ENCODE results near the gene TRAK1.
"Not testable (repeated sequence)": the region's sequence is repeated elsewhere in the genome, so short reads cannot be mapped to it uniquely, and the experiment has no call there.

Gene TRAK1, protein sequence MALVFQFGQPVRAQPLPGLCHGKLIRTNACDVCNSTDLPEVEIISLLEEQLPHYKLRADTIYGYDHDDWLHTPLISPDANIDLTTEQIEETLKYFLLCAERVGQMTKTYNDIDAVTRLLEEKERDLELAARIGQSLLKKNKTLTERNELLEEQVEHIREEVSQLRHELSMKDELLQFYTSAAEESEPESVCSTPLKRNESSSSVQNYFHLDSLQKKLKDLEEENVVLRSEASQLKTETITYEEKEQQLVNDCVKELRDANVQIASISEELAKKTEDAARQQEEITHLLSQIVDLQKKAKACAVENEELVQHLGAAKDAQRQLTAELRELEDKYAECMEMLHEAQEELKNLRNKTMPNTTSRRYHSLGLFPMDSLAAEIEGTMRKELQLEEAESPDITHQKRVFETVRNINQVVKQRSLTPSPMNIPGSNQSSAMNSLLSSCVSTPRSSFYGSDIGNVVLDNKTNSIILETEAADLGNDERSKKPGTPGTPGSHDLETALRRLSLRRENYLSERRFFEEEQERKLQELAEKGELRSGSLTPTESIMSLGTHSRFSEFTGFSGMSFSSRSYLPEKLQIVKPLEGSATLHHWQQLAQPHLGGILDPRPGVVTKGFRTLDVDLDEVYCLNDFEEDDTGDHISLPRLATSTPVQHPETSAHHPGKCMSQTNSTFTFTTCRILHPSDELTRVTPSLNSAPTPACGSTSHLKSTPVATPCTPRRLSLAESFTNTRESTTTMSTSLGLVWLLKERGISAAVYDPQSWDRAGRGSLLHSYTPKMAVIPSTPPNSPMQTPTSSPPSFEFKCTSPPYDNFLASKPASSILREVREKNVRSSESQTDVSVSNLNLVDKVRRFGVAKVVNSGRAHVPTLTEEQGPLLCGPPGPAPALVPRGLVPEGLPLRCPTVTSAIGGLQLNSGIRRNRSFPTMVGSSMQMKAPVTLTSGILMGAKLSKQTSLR

DNA sequence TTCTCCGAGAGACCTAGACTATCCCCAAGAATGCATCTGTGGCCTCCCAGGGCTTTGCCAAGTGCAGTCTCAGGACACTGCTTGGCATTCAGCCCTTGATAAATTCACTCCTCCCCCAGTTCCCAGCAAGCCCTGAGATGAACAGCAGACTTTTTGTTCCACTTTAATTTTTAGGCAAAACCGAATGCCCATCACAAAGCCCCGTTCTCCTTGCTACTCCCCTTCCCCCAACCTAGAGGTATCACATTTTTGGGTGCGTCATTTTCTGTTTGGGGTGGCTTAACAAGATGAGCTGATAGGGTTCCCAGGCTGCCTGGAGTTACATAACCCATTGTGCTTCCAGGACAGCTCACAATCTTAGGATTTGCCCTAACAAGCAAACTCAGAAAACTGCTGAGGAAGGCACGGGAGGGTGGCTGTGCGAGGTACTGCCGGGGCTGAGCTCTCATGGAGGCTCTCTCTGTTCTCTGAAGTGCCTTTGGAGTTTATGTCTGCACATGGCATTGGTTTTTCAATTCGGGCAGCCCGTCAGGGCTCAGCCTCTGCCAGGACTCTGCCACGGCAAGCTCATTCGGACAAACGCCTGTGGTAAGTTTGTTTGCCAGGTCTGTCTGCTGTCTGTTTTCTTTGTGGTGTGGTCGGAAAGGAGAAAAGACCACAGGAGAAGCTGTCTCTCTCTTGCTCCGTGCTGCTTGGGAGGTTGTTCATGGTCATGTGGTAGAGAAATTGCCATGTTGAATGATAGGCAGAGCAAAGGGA lies at the start of gene TRAK1:
TRAK1 (plus strand) TSS at position 385 of the 759 bp plus-strand sequence; CDS start at position 498, 113 bp downstream.
- DNase-seq (ENCODE audit: low read depth, low spot score), result no peak

DNA sequence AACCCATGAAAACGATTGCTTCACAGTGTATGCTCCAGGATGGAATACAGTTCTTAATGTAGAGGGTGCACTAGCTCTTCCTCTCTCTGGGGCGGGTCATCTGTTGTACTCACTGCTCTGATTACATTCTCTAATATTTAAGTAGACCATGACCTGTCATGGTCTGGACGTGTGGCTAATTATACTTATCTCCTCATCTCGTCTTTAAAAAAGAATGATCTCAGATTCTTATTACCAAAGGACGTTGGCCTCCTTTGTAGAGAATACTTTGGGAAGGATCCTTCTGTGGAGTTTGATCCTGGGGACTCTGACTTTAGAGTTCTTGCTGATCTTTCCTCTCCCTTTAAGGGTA lies 48.4 kb upstream of the TRAK1 start:
- DNase-seq (ENCODE audit: low read depth, low spot score), result no peak

DNA sequence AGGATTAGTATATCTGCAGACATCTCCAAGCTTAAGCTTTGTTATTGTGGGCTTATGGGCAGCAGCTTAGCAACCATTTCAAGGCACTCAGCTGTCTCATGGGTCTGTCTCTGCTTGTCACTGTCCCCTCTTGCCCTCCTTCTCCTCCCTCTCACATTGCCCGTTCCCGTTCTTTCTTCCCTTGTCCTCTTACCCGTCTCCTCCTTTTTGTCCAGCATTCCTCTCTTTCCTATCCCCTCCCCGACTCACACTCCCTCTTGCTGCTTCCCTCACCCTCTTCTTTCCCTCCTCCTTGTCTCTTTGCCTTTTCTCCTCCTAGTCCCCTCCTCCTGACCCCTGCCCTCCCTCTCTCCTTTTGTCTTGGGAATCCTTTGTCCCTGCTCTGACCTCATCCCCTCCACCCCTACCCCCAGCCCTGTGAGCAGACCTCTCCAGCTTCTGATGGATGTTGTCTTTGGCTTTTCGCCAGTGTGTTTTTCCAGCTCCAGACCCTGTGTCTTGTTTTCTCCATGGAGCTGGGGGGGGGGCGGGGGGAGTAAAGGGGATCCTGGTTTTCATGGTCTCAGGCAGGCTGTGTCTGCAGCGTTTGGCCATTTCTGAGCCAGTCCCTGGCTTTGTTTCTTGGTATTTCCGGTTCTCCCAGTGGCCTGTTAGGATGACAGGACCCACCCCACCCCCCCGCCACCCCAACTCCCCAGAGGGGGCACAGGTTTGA lies 47.9 kb upstream of the TRAK1 start:
- no peak for DNase-seq (ENCODE audit: low read depth, low spot score)

DNA sequence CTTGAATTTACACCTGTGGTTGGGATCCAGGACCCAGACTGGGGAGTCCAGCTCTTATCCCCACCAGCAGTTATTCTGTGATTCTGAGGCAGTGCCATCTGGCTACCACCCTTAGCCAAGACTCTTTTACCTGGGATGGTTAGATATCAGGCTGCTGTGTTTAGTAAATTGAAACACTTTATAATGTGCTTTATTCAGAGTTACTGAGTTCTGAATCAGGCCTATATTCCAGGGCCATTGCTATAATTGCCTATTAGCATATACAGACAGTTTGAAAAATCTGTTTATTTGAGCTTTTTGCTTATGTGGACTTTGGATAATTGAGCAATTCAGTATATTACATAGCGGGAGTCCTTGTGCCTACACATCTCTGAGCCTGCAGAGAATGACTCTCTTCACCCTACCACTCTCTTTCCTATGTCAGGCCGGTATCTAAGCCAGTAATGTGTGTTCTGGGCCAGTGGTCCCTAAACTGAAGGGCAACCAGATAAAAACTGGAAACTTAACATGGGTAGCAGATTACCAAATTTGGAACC lies 45.4 kb upstream of the TRAK1 start:
- DNase-seq (ENCODE audit: low read depth, low spot score), result no peak

DNA sequence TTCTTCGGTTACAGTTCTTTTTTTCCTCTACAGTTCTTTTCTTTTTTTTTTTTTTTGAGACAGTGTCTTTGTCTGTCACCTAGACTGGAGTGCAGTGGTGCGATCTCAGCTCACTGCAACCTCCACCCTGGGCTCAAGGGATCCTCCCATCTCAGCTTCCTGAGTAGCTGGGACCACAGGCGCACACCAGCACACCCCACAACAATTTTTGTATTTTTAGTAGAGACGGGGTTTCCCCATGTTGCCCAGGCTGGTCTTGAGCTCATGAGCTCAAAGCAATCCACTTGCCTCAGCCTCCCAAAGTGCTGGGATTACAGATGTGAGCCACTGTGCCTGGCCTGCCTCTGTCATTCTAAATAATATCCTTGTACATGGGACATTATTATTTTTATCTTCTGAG lies 42.6 kb upstream of the TRAK1 start:
- not testable (repeated sequence) for DNase-seq (ENCODE audit: low read depth, low spot score)

DNA sequence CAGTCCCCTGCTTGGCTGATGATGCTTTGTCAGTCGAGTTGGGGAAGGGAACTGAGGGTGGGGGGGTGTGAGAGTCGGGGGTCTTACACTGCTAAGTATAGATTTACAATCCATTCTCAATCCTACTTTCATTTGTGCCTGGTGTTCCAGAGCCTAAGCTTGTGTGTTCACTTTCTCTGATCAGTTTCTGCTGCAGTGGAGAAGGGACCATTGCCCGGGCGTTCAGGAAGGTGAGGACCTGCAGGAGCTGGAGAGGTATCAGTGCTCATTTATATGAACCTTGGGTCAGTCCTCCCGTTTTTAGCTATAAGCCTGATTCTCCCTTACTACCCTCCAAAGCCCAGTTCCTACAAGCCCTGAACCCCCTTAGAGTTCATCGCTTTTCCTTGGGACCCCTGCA lies 41.0 kb upstream of the TRAK1 start:
- no peak for DNase-seq (ENCODE audit: low read depth, low spot score)

DNA sequence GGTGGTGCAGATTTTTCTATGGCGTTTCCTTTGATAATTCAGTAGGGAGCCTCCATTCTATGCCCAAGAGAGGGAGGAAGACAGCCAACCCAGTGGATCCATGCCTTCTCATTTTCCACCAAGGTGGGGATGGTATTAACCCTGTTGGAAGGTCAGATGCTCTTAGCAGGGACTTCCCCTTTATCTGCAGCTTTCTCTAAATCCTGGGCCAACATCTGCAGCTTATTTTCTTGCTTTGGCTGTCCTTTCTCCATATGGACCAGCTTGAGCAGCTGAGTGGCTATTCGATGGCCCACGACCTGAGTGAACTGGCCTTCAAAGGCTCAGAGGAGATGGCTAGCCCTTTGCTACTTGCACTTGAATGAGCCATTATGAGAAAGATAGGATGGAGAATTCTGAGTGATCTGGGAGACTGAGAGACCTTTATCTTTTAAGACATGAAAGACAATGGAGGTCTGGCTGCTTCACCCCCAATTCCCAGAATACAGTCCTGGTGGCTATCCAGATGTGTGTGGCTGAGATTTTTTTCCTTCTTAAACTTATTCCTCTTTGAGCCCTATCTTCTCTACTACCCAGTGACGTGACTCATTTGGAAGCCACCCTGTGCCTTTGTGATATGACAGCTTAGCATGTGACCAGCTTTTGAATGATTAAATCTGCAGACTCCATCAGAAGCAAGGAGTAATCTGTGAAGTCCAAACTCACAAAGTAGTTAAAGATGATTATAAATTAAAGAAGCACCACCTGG lies 39.6 kb upstream of the TRAK1 start:
- DNase-seq (ENCODE audit: low read depth, low spot score), result no peak

DNA sequence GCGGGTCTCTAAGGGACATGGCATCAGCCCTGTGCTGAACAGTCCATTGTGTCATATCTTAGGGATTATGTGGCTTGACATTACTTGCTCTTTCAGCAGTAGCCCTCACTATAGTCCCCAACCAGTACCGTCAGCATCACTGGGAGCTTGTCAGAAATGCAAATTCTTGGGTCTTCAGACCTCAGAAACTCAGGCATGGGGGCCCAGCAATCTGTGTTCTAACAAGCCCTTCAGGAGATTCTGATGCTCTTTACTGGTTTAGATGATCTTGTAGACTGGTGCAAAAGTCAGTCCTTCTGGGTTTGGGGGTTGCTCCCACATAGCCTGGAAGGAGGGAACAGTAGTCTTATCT lies 39.0 kb upstream of the TRAK1 start:
- no peak for DNase-seq (ENCODE audit: low read depth, low spot score)

DNA sequence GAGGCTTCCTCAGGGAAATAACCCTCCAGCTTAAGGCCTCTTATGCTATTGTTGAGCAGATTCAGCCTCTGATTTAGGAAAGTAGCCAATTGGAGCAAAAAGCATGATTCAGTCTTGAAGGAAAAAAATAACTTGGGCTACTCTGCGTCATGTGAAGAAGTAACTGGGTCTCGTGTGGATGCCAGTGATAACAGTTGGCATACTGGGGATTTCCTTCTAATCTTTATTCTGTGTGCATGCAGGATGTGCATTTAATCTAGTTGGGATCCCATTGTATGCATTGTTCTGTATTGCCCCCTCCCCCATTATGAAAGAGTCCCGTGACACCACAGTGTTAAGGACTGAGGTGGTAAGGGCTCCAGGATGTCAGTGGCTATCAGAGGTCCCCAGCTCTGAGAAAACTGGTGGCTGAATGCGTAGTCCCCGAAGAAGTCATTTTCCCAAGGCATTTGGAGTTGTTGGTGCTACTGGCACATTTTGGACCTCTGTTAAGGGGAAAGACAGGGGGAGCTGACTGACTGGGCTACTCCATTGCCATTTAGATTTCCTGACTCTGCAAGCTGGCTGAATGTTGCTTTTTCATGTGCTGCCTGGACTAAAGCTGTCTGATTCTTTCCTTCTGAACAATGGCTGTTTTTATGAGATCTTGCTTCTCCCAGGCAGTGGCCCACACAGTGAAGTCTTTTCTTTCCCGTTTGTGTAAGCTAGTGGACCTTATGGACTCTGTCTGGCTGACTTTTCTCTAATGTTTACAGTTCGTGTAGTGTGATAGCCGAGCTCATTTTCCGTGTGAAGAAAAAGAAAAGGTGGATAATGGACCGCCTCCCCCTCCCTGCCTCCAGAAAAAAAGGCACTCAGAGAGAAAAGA lies 38.4 kb upstream of the TRAK1 start:
- DNase-seq (ENCODE audit: low read depth, low spot score), result no peak

DNA sequence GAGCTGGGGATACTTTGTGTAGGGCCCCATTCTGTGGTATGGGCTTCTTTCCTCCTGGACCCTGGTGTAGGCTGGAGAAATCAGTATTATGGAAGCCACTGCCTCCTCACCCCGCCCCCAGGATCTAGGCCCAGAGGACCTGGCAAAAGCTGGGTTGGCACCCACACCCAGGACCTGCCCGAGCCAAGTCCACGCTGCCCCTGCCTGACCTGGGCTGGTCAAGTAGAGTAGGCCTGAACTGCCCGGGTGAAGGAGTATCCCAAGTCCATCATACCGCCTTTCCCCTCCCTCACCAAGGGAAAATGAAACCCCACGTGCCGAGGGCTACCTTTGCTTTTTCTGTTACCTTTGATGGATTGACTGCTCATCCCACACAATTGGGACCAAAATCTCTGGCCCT lies 37.7 kb upstream of the TRAK1 start:
- no peak for DNase-seq (ENCODE audit: low read depth, low spot score)

DNA sequence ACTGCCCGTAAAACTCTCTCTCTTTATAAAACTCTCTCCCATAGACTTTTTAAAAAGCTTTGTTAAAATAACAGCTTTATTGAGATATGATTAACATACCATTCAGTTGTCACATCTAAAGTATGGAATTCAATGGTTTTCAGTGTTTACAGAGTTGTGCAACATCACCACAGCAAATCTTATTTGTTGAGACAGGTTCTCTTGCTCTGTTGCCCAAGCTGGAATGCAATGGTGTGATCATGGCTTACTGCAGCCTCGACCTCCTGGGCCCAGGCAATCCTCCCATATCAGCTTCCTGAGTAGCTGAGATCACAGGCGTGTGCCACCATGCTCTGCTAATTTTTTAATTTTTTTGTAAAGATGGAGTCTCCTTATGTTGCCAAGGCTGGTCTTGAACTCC lies 35.9 kb upstream of the TRAK1 start:
- DNase-seq (ENCODE audit: low read depth, low spot score), result no peak

DNA sequence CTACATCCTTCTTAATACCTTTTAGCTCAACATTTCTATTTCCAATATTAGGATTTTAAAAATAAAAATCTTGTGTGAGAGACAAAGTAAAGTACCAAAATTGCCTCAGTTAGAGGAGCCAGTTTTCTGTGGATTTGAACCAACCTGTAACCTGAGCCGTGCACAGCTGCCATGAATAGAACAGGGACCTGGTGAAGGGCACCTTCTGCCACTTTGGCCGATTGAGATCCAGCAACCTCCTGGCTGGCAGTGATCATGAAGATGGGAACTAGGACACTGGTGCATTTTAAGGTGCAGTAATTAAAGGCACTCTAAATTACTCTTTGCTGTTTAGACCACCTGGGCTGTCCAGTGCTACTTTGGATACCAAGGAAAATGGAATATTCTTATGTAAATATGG lies 34.3 kb upstream of the TRAK1 start:
- no peak for DNase-seq (ENCODE audit: low read depth, low spot score)

DNA sequence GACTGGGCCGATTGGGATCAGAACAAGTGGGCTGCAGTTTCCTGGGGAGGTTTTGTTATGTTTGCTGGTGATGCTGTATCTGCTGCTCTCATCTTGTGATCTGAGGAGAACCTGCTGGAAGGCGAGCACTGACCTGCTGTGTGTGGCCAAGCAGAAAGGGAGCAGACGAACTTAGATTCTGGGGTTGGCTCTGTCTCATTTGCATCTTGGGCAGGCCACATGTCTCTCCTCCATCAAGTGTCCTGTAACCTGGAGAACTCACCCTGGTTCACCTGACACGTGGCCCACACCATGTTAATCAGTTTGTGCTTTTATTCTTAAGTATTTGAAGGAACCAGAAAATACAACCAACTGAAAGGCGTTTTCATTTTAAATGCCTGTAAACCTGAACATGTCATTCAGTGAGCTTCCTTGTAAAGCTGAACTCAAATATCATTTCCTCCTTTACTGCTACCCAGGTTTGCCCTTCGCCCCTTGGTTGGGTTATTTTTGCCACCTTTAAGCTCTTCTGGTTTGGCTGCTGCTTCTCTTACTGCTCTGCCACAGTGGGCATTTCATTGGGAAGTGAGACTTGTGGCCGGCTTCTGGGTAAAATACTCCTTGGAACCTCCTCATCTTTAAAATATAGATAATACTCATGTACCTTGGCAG lies 33.5 kb upstream of the TRAK1 start:
- DNase-seq (ENCODE audit: low read depth, low spot score), result no peak

DNA sequence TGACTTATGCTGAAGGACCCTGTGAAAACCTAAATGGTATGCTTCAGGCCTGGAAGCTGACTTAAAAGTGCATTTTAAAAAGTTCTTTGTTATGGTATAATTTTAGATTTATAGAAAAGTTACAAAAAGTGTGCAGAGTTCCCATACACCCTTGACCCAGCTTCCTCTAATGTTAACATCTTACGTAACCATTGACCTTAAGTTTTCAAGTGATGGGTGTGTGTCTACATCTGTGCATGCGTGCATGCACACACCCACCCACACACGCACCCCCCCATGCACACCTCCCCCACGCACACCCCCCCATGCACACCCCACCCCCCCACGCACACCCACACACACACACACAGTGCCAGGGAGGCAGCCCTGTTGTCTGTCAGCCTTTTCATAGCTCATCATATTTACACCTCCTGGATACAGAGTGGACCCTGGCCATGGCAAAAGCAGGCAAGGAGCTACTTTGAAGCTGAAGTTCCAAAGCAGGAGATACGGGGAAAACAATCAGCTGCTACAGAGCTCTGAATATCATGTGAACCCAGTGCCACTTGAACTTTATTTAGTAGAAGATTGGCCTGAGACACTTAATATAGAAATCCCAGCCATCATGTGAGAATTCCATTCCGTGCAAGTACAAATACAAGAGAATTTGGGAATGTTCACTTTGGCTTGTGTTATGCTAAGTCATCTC lies 30.0 kb upstream of the TRAK1 start:
- DNase-seq (ENCODE audit: low read depth, low spot score), result no peak

DNA sequence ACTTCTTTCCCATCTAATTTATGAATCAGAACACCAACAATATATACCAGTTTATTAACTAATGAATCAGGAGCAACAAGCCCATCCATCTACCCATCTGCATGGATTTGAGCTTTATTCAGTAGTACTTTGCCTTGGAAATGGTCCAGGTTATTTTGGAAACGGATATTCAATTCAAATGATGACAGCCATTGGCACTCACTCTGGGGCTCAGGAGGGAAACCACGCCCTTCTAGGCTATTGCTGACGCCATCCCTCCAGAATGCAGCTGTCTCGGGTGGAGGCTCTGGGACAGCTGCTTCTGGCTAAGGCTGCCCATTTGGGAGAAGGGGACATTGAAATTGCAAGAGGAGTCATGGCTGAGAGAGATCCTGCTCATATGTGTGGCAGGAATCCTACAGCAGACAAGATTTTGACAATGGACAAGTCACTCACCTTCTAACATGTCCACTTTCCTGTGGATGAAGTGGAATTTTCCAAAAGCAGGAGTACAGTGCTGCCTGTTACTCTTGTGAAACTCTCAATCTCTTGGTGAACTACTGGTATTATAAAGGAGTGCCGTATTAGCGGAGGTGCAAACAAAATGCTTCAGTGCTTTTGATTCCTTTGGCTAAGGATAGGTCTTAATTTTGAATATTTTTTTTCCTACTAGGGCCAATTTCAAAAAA lies 29.3 kb upstream of the TRAK1 start:
- DNase-seq (ENCODE audit: low read depth, low spot score), result no peak

DNA sequence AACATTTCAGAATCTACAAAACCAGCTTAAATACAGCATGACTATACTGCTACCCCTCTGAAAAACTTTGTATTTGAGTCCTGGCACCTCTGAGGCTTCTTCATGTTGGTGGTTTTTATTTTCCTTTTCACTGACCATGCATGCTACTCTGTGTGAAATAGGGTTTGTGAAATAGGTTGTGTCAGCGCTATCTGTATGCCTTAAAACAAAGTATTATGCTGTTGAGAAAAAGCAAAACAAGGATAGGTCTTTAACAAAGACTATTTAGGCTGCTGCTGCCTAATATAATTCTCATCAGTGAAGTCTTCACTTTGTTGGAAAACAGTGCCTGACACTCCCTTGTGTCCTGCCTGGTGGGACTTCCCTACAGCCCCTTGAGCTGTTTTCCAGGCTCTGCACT lies 28.7 kb upstream of the TRAK1 start:
- no peak for DNase-seq (ENCODE audit: low read depth, low spot score)

DNA sequence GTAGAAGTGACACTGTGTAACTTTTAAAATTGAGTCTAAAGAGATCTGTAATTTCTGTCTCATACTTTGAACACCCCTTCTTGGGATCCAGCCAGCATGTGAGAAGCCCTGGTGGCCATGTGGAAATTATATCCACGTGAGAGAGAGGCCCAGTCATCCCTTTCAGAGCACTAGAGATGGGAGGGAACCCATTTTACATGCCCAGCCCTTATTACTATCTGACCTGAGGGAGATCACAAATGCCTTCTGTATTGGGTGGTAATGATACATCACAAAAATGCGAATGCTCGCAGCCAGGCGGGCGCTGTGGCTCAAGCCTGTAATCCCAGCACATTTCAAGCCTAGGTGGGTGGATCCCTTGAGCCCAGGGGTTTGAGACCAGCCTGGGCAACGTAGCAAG lies 27.3 kb upstream of the TRAK1 start:
- DNase-seq (ENCODE audit: low read depth, low spot score), result no peak
